NCI-H774 (cell line): Measurements from ENCODE around the gene PNCK.
"Not testable (repeated sequence)": the region's sequence is repeated elsewhere in the genome, so short reads cannot be mapped to it uniquely, and the experiment has no call there.

Experiments used
- DNase-seq: peaks from one replicate; lab custom pipeline; 2025; lab: John Stamatoyannopoulos, UW

PNCK gene

DNA sequence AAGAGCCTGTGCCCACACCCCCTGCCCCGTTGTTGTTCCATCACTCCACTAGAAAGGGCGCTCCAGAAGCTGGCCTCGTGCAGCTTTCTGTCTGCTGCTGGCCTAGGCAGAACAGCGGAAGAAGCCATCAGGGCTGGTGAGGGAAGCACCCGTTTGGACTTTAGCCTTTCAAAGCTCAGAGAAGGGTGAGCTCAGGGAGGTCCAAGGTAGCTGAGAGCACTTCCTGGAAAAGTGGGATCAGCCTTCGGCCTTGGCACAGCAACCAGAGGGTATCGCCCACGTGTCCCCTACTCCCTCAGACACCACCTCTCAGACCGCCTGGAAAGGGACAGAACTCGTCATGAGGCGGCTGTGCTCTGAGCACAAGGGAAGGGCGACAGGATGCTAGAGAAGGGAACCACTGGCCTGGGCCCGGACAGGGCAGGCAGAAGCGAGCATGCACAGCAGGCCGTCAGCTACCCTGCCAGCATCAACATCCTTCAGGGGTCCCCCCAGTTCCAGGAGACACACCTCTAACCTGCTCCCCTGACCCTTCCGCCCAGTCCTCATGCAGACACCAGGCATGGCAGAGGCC, 25.7 kb upstream of the PNCK start:
- DNase-seq: not testable (repeated sequence)

DNA sequence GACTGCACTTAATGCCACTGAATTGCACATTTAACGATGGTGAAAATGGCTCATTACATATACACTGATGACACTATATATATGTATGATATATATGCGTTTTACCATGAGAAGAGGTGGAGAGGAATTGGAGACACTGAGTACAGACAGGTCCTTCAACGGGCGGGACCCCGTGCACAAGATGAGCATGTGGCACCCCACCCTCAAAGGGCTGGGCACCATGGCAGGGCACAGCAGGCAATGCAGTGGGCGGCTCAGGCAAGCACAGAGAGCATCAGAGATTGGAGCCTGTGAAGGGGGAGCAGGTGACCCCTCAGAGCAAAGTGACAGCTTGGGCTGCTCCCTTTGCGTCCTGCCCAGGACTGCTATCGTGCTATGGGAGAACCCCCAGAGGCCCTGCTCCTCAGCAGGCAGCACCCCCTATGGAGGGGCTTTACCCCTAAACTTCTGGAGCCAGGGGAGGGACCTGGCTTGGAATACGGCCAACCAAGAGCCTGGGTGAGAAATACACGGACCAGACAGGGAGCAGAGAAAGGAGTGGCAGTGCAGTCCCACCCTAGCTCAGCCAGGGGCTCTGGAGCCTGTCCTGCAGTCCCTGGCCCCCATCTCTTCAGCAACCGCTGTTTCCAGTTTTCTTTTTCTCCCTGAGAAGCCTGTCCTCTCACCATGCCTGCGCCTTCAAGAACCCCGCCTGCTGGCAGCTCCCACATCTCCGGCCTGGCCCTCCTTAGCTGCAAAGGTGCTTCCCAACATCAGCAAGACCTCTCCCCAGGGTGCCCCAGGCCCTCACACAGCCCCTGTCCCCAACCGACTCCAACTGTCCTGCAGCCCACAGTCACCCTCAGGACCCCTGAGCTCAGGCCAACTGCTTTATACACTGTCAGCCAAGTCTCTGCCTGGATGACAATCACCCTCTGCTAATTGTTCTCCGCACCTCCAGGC, 24.6 kb upstream of the PNCK start:
- DNase-seq: no peak

DNA sequence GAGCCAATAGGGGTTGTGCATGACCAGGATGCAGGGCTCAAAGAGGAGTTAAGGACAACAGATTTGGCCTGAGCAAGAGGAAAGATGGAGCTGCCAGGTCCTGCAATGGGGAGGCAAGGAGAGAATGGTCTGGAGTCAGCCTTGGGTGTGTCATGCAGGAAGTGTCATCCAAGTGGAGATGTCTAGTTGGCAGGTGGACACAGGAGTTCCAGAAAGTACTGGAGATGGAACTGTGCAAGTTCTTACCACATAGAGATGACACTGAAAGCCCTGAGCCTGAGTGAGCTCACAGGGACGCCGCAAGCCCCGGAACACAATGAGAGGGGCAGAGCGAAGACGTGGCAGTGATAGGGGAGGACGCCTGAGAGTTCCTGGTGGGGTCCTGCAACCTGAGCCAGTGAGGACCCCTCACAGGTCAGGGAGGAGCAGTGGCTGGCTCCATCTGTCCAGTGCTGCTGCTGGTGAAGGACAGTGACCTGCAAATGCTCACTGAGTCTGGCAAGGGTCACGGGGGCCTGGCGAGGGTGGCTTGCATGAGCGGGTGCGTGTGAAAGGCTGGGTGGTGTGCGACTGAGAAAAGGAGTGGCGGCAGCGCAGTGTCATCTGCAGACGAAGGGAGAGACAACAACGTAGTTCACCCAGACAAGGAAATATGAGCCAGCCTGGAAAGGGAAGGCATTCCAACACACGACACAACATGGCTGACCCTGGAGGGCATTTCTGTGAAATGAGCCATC, 23.5 kb upstream of the PNCK start:
- DNase-seq: not testable (repeated sequence)

DNA sequence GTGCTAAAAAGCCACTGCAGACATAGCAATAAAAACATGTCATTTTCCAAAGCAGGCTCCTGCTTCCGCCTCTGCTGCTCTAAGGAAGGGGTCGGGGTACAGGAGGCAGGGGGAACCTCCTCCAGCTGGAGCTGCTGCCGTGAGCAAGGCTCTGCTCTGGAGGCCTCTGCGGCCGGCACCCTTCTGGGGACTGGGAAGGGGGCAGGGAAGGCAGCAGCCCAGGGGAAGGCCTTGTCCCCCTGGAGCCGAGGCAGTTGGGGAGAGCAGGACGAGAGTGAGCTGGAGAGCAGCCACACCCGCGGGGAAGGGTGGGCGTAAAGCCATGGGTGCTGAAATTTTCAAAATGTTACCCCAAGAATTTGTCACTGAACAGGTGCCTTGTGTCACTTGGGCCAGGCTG, 22.9 kb upstream of the PNCK start:
- DNase-seq: not testable (repeated sequence)

DNA sequence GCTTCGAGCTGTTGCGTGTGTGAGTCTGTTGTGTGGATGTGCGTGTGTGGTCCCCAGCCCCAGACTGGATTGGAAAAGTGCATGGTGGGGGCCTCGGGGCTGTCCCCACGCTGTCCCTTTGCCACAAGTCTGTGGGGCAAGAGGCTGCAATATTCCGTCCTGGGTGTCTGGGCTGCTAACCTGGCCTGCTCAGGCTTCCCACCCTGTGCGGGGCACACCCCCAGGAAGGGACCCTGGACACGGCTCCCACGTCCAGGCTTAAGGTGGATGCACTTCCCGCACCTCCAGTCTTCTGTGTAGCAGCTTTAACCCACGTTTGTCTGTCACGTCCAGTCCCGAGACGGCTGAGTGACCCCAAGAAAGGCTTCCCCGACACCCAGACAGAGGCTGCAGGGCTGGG, 22.5 kb upstream of the PNCK start:
- DNase-seq: no peak

DNA sequence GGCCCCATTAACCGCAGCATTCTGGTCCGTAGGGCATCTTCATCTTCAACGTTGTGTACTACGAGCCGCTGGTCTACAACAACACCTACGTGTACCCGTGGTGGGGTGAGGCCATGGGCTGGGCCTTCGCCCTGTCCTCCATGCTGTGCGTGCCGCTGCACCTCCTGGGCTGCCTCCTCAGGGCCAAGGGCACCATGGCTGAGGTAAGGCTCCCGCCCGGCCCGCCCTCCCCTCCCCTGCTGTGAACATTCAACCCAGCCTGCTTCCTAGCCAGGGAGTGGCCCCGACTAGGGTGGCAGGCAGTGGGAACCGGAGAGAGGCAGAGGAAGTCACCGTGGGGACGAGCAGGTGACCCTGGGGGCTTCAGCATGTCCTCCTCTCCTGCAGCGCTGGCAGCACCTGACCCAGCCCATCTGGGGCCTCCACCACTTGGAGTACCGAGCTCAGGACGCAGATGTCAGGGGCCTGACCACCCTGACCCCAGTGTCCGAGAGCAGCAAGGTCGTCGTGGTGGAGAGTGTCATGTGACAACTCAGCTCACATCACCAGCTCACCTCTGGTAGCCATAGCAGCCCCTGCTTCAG, 21.2 kb upstream of the PNCK start:
- DNase-seq: no peak

DNA sequence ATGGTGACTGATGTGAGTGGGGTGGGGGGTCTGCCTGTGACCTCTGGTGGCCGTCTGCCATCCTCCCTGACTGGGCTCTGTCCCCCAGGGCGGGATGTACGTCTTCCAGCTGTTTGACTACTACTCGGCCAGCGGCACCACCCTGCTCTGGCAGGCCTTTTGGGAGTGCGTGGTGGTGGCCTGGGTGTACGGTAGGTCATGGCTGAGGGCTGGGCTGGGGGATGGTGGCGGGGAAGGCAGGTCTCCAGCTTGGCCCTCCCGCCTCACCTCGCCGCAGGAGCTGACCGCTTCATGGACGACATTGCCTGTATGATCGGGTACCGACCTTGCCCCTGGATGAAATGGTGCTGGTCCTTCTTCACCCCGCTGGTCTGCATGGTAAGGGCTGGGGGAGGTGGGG, 20.6 kb upstream of the PNCK start:
- DNase-seq: not testable (repeated sequence)

DNA sequence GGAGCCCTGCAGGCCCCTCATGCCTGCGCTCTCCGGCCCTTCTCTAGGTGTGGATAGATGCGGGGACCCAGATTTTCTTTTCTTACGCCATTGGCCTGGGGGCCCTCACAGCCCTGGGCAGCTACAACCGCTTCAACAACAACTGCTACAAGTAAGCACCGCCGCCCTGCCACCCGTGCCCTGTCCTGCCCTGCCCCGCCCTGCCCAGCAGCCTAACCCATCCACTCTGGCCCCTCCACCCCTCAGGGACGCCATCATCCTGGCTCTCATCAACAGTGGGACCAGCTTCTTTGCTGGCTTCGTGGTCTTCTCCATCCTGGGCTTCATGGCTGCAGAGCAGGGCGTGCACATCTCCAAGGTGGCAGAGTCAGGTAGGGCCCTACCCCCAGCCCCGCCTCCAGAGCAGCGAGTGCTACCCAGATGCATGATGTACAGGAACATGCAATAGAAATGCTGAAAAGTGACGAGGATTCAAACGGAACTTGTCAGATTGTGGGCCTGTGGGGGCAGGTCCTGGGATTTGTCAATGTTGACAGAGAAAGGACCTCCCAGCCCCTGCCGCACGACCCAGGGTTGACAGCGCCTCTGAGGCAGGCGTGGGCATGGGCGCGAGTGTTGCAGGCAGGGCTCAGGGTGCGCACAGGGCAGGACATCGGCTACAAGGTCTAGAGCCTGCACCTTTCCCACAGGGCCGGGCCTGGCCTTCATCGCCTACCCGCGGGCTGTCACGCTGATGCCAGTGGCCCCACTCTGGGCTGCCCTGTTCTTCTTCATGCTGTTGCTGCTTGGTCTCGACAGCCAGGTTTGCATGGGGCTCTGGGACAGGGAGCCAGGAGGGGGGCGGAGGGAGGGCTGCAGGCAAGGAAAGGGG, 19.8 kb upstream of the PNCK start:
- DNase-seq: no peak

DNA sequence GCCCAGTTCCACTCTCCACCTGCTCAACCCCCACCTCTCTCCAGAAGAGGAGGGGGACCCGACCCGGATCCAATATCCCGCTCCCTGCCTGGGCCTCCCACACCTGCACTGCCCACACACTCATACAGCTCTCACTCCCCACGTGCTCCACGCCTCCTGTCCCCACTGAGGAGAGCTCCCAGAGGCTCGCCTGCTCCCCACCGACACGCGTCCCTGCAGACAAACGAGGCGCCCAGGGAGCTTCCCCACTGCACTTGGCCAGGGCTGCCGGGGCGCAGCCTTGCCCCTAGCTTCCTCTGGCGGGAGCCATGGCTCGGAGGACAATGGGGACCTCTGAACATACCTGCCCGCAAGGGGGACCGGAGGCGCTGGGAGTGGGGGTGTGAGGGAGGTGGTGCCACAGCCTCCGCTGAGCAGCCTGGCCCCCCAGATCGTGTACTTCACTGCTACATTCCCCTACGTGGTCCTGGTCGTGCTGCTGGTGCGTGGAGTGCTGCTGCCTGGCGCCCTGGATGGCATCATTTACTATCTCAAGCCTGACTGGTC, 19.1 kb upstream of the PNCK start:
- DNase-seq: no peak

DNA sequence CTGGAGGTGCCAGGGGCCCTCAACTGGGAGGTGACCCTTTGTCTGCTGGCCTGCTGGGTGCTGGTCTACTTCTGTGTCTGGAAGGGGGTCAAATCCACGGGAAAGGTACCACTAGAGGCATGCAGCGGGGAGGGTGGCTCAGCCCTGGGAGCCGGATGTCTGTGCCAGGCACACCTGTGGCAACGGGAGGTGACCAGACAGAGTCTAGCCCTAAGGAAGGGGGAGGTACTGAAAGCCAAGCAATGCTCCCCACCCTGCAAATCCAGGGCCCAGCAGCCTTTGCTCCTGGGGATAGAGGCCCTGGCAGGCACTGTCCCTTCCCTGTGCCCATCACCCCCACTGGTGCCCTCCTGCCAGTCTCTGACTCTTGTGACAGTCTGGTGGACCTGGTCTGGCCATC, 18.4 kb upstream of the PNCK start:
- DNase-seq: no peak

DNA sequence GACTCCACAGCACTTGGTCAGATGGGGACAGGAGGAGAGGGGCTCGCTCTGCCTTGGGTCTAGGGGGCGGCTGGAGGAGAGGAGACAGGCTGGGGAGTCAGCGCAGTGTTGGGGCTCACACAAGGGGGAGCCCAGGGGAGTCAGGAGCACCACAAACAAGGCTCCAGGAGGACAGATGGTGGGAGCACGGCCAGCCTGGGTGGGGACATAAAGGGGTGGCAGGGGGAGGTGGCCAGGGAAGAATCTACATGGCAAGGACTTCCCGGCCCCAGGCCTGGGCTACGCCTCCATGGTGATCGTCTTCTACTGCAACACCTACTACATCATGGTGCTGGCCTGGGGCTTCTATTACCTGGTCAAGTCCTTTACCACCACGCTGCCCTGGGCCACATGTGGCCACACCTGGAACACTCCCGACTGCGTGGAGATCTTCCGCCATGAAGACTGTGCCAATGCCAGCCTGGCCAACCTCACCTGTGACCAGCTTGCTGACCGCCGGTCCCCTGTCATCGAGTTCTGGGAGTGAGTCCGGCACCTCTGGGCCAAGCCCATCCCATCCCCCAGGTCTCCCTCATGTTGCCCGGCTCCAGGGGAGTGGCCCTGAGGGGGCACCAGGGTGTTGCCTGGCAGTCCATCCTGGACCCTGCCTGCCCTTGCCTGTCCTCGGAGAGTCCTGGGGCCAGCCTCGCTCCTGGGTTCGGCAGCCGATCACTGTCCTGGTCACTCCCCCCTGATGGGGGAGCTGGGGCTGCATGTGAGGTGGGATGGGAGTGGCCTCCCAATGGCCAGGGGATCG, 17.6 kb upstream of the PNCK start:
- DNase-seq: not testable (repeated sequence)

DNA sequence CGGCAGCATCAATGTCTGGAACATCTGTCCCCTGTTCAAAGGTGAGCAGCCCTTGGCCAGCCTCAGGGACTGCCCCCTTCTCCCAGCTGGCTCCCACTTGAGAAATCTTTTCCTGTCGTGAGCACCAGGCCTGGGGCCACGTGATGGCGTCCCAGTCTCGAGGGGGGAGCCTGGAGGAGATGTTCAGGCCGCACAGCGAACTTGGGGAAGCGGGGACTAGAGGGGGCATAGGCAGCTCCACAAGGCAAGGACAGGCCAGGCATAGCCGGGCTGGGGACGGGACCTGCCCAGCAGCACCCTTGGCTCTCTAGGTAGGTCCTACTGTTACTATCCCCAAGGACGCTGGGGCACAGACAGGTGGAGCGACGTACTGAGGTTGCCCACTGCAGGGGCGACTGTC, 16.9 kb upstream of the PNCK start:
- DNase-seq: no peak

DNA sequence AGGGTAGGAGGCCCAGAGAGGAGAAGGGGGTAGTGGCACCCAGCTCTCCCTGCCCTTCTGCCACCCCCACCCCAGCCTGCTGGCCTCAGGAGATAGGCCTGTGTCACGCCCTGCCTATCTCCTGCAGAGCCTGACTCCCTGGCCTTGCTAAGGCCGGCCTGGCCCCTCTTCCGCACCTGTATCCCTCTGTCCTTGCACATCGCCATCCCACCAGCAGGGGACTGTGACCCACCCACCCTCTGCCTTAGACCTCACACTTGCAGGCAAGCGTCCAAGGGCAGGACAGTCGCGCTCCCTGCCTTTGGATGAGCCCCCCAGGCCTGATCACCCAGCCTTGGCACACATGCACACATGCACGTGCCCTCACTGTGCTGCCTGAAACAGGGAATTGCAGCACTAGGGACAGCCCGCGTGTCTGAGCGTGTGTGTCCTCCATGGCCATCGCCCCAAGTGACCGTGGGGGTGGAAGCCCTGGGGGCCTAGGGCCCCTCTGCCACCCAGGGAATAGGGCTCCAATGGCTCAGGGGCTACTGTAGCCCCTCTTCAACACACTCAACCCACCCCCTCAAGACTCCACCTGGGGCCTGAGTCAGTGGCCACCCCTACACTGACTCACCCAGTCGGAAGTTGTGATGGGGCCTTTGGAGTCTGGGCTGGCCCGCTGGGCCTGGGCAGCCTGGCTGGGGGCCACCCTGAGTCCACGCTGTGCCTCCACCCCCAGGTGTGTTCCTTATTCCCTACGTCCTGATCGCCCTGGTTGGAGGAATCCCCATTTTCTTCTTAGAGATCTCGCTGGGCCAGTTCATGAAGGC, 16.2 kb upstream of the PNCK start:
- no peak for DNase-seq

DNA sequence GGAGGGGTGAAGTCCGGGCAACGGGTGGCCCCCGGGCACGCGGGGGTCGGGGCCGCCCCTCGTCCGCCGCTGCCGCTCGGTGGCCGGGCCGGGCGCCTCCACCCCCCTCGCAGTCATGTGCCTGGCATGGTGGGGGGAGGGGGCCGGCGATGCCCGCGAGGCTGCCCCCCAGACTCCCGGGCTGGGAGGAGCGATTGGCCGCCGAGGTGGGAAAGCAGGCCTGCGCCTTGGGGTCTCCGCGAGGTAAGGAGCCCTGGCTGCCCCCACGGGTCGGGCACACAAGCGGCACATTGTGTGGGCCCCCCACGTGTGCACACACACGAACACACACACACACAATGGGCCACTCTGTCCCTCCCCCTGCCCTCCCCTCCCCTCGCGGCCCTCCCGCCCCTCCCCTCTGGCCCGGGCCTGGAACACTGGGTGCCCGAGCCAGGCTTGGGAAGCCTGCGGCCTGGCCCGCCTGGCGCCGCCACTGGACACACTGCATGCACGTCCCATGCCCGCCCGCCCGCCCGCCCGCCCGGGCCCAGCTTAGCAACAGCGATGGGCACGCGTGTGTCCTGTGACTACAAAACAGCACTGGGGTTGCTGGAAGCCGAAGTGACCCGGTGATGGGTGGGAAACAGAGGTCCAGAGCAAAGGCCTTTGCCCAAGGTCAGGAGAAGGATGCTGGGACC, 15.4 kb upstream of the PNCK start:
- no peak for DNase-seq

DNA sequence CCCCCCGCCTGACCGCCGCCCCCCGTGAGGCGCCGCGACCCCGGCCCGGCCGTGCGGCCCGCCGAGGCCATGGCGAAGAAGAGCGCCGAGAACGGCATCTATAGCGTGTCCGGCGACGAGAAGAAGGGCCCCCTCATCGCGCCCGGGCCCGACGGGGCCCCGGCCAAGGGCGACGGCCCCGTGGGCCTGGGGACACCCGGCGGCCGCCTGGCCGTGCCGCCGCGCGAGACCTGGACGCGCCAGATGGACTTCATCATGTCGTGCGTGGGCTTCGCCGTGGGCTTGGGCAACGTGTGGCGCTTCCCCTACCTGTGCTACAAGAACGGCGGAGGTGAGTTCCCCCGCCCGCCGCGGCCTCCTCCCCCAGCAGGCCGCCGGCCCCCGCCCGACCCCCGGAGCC, 14.9 kb upstream of the PNCK start:
- DNase-seq: no peak

DNA sequence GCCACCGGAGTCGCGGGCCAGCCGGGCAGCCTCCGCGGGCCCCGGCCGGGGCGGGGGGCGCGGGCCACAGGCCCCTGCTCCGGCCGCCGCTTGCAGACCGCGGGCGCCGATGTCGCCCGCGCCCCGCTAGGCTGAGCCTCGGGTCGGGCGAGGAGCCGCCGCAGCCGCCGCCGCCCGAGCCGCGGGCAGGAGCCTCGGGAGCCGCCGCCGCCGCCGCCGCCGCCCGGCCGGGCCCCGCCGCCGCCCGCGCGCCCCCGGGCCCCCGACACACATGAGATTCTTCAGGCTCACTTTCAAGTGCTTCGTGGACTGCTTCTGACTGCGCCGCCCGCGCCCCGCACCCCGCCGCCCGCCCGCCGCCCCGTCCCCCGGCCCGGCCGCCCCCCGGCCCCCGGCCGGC, 14.5 kb upstream of the PNCK start:
- DNase-seq: no peak

DNA sequence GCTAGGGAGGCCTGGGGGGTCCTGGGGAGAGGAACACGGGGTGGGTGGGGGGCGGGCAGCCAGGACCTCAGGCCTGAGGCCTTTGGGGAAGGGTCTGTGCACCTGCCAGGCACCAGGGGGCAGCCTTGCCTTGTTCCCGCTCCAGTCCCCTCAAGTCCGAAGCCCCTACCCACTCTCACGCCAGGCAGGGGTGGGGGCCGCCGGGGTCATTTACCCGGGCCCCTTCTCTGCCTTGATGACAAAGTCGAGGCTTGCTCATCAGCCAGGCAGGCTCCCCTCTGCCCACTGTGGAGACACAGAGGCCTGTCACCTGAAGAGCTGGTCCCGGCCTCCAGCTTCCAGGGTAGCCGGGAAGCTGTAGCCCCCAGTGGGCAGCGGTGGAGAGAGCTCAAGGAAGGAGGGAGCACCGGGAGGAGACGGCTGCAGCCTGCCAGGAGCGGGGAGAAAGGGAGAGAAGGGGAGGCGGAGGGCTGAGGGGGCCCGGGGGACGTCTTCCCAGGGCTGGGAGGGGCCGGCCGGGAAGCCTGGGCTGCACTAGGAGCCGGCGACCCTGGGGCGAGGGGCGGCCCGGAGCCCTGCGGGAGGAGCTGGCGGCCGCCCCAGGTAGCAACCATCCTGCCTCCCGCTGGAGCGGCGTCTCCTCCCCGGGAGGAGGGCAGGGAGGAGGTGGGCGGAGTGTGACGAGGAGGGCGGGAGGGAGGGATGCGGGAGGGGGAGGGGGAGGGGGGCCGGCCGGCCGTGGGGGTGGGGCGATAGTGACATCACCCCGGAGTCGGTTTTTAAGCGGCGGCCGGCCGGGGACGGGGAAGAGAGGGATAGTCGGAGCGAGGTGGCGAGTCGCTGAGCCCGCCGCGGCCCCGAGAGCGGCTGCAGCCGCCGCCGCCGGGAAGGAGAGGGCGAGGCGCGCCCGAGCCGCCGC, 13.8 kb upstream of the PNCK start, which contains the start of gene SLC6A8:
TSS of gene SLC6A8 (plus strand) at position 806 of the 919 bp plus-strand sequence. CDS start 649 bp downstream, outside the sequence.
- peak; percentile 57 for DNase-seq

DNA sequence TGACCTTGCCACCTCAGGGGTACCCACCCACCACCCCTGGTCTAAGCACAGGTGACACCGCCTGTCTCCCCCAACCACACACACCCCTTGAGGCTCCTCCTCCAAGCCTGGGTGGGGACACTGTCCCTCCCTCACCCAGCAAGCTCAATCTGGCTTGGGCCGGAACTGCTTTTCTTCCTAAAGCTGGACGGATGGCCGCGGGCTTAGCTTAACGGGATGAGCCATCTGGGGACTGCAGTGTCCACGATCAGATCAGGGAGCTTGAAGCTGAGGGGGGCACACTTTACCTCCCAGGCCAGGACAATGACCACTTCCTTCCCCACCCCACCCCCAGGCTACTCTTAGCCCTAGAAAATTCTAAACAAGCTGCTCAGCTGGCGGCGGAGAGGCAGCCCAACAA, 13.1 kb upstream of the PNCK start:
- DNase-seq: no peak
